Stimulated activated CD4-positive, alpha-beta T cell treated with anti-CD3 and anti-CD28 coated beads, Interleukin-12 subunit alpha, Interleukin-12 subunit beta, amount 100 ng/mL, for 48 hours (primary cell): ENCODE results near the gene RASGRP2.

Experiments used
- DNase-seq, 3 donors: peaks; one replicate each; pipeline ENCODE4 v3.0.0-alpha.2; 2020; ENCODE audit warnings: low read depth in 2 of 3, low spot score in 1 of 3

Gene RASGRP2

GRCh38 chr11:64742087-64742888 lies 1.7 kb downstream of the RASGRP2 start:
- no peak for DNase-seq

- DNase-seq, result no peak
Measured at GRCh38 chr11:64741375-64742086, 2.4 kb downstream of the RASGRP2 start.

DNA sequence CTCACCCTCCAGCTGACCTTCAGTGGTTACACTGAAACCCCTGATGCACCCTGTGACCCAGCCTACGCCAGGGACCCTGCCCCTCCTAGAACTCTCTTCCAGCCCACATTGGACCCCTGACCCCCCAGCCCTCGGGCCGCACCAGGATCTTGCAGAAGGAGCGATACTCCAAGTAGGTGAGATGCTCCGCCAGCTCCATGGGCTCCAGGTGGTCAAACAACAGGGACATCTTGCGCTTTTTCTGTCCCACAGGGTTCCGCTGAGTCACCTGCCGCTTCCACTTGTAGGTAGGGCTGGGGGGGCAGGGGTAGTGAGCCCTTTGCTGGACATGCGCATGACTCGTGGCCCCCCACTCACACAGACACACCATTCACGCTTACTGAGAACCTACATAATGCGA lies 4.1 kb downstream of the RASGRP2 start:
- no peak for DNase-seq

DNA sequence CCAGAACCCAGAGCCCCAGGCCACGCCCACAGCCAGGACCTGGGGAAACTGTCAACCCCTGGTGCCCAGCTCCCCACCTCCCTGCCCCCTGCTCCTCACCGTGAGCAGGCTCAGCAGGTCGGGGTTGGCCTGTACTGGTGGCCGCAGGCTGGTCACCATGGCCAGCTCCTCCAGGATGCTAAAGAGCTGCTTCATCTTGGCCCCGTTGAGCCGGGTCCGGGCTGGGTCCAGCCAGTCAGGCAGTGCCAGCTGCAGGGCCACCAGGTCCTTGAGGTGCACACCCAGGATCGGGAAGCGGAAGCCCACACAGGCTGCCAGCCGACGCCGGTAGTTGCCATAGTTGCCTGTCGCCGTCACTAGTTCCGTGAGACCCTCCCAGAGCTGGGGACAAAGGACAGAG lies 7.3 kb downstream of the RASGRP2 start:
- DNase-seq, result no peak

GRCh38 chr11:64735725-64736259 lies 8.2 kb downstream of the RASGRP2 start:
- no peak for DNase-seq

- no peak for DNase-seq
Measured at GRCh38 chr11:64734811-64735724, 8.9 kb downstream of the RASGRP2 start.

DNA sequence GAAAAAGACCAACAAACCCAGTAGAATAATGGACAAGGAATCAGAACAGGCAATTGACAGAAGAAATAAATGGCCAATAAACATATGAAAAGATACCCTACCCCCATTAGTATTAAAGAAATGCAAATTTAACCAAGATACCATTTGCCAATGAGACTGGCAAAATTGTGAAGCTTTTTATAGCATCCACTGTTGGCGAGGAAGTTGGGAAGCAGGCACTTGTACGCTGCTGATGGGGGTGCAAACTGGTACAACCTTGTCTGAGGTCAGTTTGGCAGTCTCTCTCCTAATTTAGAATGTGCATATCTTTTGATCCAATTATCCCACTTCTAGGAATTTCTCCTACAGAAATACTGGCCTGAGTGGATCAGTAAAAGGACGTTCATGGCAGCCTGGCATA lies 12.3 kb downstream of the RASGRP2 start:
- no peak for DNase-seq

DNA sequence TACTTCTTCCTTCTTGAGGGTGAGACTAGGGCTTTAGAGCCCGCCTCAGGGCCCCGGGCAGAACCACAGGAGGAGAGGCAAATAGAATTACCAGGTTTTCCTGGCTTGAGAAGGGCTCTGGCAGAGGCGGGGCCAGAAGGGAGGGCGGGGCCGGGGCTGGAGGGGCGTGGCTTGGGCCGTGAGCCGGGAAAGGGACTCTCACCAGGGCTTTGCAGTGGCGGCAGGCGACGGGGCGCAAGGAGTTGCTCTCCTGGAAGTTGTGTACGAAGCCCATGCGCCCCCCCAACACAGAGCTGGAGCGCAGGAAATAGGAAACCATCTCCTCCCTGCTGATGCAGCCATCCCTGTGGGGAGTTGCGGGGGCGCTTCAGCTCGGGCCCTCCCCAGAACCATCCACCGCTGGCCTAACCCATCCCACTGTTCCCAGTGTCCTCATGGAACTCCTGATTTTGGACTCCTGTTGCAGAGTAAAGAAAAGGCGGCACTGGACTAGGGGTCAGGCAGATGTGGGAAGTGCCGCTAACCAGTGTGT lies 14.0 kb downstream of the RASGRP2 start:
- no peak for DNase-seq

- no peak for DNase-seq
Measured at GRCh38 chr11:64728757-64729365, 15.1 kb downstream of the RASGRP2 start.

GRCh38 chr11:64726867-64727530 lies 16.9 kb downstream of the RASGRP2 start:
- no peak for DNase-seq

GRCh38 chr11:64726211-64726641 lies 17.7 kb downstream of the RASGRP2 start:
- DNase-seq, result no peak

GRCh38 chr11:64724863-64725532 lies 18.9 kb downstream of the RASGRP2 start:
- DNase-seq, result no peak

GRCh38 chr11:64723907-64724862 lies 19.8 kb downstream of the RASGRP2 start:
- DNase-seq, result no peak

DNA sequence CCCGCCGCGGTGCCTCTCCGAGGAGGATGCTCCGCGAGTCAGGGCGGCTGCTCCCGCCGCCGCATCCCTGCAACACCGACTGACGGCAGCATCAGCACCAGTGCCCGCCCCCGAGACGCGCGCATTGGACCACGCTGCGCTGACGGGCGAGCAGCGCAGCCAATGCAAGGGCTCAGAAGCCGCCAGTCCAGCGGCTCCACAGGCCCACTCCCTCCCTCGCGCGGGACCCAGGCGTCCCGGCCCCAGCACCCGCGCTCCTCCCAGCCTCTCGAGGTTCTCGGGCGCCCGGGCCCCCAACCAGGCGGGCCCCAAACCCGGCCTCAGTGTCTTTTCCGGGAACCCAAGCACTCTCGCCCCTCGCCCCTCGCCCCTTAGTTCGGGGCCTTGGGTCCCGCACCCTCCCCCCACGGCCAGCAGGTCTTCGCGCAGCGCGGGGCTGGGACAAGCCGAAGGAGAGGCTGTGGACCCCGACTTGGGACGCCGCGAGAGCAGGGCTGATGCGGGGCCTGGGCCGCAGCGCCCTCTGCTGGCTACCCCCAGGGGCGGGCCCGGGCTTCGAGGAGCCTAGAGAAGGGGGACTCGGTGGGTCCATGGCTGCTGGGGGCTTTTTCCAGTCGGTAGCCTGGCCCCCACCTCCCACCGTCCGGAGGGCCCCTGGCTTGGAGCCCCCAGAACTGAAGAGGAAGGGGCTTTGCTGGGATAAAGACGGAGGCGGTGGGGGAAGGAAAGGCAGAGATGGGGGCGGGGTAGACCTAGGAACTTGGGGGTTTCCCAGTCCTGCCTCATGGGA lies 20.6 kb downstream of the RASGRP2 start, which contains the start of gene NRXN2:
TSS of gene NRXN2 (minus strand) at position 81 of the 790 bp plus-strand sequence. CDS start 9,498 bp downstream, outside the sequence.
- peak; percentile 77 to 85 (median 78) for DNase-seq

DNA sequence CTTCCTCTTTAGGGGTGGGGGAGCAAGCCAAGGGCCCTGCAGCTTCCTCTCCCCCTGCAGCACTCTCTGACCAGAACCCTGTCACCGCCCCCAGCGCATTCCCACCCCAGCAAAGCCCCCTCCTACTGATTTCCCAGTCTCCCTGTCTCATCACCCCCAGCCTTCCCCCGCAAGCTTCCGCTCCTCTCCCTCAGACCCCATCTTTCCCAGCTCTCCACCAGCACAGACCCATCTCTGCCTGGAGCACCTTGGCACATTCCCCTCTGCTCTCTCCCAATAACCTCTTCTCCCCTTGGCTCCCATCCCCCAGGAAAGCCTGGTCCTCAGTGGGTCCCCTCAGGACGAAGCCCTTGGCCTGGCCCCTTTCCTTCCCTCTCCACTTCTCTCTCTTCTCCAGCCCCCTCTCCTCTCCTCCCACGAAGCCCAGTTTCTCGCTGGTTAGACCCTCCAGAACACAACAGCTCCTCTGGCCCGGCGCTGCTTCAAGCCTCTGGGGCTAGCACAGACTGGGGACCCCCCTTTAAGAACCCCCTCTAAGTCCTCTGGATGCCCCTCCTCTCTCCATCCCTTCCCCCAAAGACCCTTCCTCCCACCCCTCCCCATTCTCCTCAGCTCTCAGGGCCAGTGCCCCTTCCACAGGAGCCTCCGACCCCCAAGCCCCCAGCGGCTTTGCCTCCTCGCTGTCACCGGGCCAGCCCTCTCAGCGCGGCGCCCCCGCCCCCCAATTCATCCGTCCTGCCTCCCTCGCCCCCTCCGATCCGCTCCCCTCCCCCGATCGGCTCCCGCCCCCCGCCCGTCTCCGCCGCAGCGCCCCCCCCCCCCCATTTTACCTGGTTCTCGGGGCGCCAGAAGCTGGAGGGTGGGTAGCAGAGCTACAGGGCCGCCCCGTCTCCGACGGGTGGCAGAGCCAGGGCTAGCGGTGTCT lies 21.5 kb downstream of the RASGRP2 start:
- DNase-seq, result no peak

DNA sequence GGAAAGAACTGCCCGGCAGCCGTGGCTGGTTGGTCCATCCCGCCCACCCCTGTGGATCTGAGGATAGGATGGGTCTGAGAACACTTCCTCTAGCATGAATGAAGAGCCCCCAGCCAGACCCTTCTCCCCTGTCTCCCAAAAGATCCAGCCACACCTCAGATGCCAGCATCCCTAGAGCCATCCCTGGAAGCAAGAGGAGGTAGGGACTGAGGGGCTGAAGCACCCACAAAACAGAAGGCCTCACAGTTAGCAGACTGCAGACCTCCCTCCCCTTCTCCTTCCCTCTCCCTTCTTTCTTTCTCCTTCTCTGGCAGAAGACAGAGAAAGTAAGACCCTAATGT lies 22.6 kb downstream of the RASGRP2 start:
- no peak for DNase-seq
